Measurements from ENCODE around the gene TCN2. TPM values are rescaled to one million over a fixed set of nuclear protein-coding genes. Genes with fewer than 3 reads are reported as not detected.
"Not testable (repeated sequence)": the region's sequence is repeated elsewhere in the genome, so short reads cannot be mapped to it uniquely, and the experiment has no call there.

TCN2 gene
- total RNA-seq, 2 experiments from 2014 or later: 1.7 to 1.9 TPM

DNA sequence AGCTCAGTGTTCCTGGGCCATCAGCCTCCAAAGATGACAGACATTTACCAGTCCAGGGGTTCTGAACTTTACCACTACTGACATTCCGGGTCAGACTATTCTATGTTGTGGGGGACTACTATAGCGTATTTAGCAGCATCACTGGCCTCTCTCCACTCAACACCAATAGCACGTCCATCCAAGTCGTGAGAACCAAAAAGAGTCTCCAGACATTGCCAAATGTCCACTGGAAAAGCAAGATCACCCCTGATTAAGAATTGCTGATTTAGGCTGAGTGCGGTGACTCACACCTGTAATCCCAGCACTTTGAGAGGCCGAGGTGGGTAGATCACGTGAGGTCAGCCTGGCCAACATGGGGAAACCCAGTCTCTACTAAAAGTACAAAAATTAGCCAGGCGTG, 20.6 kb upstream of the TCN2 start:
- no peaks in the 10 kb centered on the region for H3K4me1 Mint-ChIP-seq
- H3K4me3 Mint-ChIP-seq: no peak overlapping the region
- no peaks in the 10 kb centered on the region for H3K27me3 Mint-ChIP-seq
- no peak for DNase-seq
- peaks cover 51% of the 10 kb centered on the region for H3K36me3 Mint-ChIP-seq (ENCODE audit: low read depth)
- no peaks in the 10 kb centered on the region for H3K9me3 Mint-ChIP-seq
- no peak overlapping the region for H3K27ac Mint-ChIP-seq
- ChIA-PET POLR2A (interaction anchor here (0.7 kb wide), 1 partner anchor 13 kb away, joined by 3 read pairs; no protein-coding TSS in a partner anchor), CTCF (interaction anchor here (1.2 to 1.9 kb wide), 2 partner anchors 15 to 168 kb away, joined by 4 to 6 read pairs; no protein-coding TSS in a partner anchor)

DNA sequence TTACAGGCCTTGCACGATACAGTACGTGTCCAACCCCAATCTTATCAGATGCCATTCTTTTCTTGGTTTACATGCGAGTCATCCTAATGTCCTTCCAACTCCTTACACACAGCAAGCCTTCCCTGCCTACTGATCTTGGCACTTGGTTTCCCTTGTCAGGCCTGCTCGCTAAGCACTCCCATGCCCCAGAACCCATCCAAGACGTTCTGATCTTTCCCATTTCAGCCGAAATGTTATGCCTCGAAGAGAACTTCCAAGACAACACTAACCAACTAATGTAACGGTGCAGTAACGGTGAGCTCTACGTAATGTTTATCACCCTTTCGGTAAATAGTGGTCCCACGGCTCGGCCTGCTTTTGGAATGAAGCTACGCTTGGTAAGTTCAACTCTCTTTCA, 15.8 kb upstream of the TCN2 start:
- Mint-ChIP-seq H3K4me1 (peaks cover 1% of the 10 kb centered on the region), H3K4me3 (no peak overlapping the region), H3K36me3 (ENCODE audit: low read depth) (peaks cover 23% of the 10 kb centered on the region), H3K27ac (no peak overlapping the region), H3K27me3 (peaks cover 10% of the 10 kb centered on the region), H3K9me3 (no peaks in the 10 kb centered on the region)
- POLR2A ChIA-PET: interaction anchor here (0.7 to 3.8 kb wide), 7 partner anchors 13 to 168 kb away, joined by 3 to 16 read pairs (median 5); partner anchors contain the start of genes SLC35E4 and TCN2
- CTCF ChIA-PET: interaction anchor here (0.9 to 9.2 kb wide), 4 partner anchors 10 to 167 kb away, joined by 3 to 54 read pairs (median 12); partner anchors contain the start of gene TCN2
- no peak for DNase-seq

DNA sequence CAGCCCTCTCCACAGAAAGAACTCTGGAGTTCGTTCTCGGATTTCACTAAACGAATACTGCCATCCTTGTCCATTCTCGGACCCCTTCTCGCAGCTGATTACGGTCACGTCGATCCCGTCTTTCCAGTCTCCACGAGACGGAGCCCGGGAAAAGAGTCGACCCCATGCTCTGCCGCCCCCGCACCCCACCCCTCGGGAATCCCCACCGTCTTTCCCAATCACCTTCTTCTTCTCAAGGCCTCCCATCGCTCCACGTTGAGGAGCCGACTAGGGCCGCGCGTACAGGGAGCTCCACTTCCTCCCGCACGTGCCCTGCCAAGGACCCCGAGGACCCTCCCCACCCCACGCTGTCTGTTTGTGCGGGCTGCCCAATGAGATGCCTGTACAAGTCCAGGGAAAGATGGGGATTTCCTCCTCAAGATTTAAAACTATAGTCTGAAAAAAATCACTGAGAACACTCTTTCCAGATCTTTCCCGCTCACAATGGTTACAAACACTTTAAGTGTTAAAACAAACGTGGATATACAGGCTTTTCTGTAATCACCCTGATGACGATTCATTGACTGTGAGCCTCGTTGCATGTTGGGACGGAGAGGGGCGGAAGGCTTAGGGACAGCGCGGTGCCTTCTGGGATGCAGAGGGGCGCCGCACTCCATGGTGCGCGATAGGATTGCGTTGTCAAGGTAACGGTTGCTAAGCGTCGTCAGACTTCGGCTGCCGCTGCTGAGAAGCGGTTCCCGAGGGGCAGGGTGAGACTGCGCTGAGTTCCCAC, 15.2 kb upstream of the TCN2 start, which contains the start of gene PES1:
Gene PES1 (minus strand): TSS at position 323 of the 772 bp plus-strand sequence. CDS start 77 bp downstream, at position 246.
- POLR2A ChIA-PET: interaction anchor here (0.6 to 3.8 kb wide), 8 partner anchors 13 to 168 kb away, joined by 3 to 16 read pairs (median 4); partner anchors contain the start of genes SLC35E4 and TCN2
- peak; percentile 95 for DNase-seq

DNA sequence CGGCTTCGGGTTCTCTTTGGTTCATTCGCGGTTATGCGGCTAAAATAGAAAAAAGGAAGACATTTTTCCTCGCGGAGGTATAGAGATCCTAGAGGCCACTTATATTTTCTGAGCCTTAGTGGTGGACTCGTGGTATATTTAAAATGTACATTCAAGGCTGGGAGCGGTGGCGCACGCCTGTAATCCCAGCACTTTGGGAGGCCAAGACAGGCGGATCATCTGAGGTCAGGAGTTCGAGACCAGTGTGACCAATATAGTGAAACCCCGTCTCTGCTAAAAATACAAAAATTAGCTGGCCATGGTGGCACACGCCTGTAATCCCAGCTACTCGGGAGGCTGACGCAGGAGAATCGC, 14.6 kb upstream of the TCN2 start:
- H3K36me3 Mint-ChIP-seq (ENCODE audit: low read depth): peaks cover 13% of the 10 kb centered on the region
- H3K27me3 Mint-ChIP-seq: peaks cover 11% of the 10 kb centered on the region
- H3K9me3 Mint-ChIP-seq, H3K4me1 Mint-ChIP-seq, H3K27ac Mint-ChIP-seq, H3K4me3 Mint-ChIP-seq, DNase-seq: not testable (repeated sequence)
- ChIA-PET POLR2A (interaction anchor here (0.6 to 3.8 kb wide), 5 partner anchors 8 to 169 kb away, joined by 3 to 16 read pairs (median 11); partner anchors contain the start of genes SLC35E4 and TCN2), CTCF (interaction anchor here (1.7 to 9.2 kb wide), 3 partner anchors 9 to 42 kb away, joined by 12 to 54 read pairs (median 12); partner anchors contain the start of gene TCN2)

More for the DNA sequence above, 15.2 kb upstream of the TCN2 start, which contains the start of gene PES1:
- H3K4me1 Mint-ChIP-seq: peaks cover 1% of the 10 kb centered on the region
- CTCF ChIA-PET: interaction anchor here (0.9 to 9.2 kb wide), 4 partner anchors 10 to 168 kb away, joined by 3 to 54 read pairs (median 12); partner anchors contain the start of gene TCN2
- no peak within 1 kb of the TSS for H3K4me3 Mint-ChIP-seq
- H3K36me3 Mint-ChIP-seq (ENCODE audit: low read depth): peaks cover 18% of the 10 kb centered on the region
- peaks cover 10% of the 10 kb centered on the region for H3K27me3 Mint-ChIP-seq
- H3K27ac Mint-ChIP-seq: no peak within 1 kb of the TSS
- H3K9me3 Mint-ChIP-seq: no peaks in the 10 kb centered on the region

DNA sequence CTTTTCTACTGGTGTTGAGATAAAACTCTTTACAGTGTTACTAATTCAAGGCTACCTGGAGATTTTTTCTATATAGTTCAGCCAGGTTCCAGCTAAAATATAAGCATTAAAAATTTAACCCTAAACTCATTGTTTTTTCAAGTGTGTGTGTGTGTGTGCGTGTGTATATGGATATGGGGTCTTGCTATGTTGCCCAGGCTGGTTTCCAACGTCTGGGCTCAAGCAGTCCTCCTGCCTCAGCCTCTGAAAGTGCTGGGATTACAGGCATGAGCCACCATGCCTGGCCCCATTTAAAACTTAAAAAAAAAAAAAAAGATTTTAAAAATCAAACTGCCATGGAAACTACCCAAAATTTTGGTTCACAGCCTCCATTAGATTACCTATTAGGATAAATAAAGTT, 10.8 kb upstream of the TCN2 start:
- H3K36me3 Mint-ChIP-seq (ENCODE audit: low read depth): no peaks in the 10 kb centered on the region
- CTCF ChIA-PET: interaction anchor here (9.2 kb wide), 1 partner anchor 11 kb away, joined by 54 read pairs; the partner anchor contains the start of gene TCN2
- POLR2A ChIA-PET: no interaction called here
- no peaks in the 10 kb centered on the region for H3K9me3 Mint-ChIP-seq
- H3K4me1 Mint-ChIP-seq: peaks cover 1% of the 10 kb centered on the region
- H3K27ac Mint-ChIP-seq: no peak overlapping the region
- no peak for DNase-seq
- H3K27me3 Mint-ChIP-seq: peaks cover 17% of the 10 kb centered on the region
- H3K4me3 Mint-ChIP-seq: no peak overlapping the region

- peaks cover 17% of the 10 kb centered on the region for H3K27me3 Mint-ChIP-seq
- peaks cover 1% of the 10 kb centered on the region for H3K4me1 Mint-ChIP-seq
- H3K4me3 Mint-ChIP-seq: no peak overlapping the region
- POLR2A ChIA-PET: no interaction called here
- no peaks in the 10 kb centered on the region for H3K36me3 Mint-ChIP-seq (ENCODE audit: low read depth)
- no peak overlapping the region for H3K27ac Mint-ChIP-seq
- no peak for DNase-seq
- H3K9me3 Mint-ChIP-seq: no peaks in the 10 kb centered on the region
- CTCF ChIA-PET: interaction anchor here (1.7 kb wide), 1 partner anchor 10 kb away, joined by 11 read pairs; the partner anchor contains the start of gene TCN2
These were observed 10.1 kb upstream of the TCN2 start for GRCh38 chr22:30596886-30597285.

- POLR2A ChIA-PET: no interaction called here
- H3K36me3 Mint-ChIP-seq (ENCODE audit: low read depth): no peaks in the 10 kb centered on the region
- no peak overlapping the region for H3K27ac Mint-ChIP-seq
- no peak for DNase-seq
- H3K27me3 Mint-ChIP-seq: peaks cover 12% of the 10 kb centered on the region
- no peaks in the 10 kb centered on the region for H3K9me3 Mint-ChIP-seq
- H3K4me1 Mint-ChIP-seq: peaks cover 2% of the 10 kb centered on the region
- CTCF ChIA-PET: no interaction called here
- H3K4me3 Mint-ChIP-seq: no peak overlapping the region
These were observed 8.0 kb upstream of the TCN2 start for GRCh38 chr22:30598986-30599385.

DNA sequence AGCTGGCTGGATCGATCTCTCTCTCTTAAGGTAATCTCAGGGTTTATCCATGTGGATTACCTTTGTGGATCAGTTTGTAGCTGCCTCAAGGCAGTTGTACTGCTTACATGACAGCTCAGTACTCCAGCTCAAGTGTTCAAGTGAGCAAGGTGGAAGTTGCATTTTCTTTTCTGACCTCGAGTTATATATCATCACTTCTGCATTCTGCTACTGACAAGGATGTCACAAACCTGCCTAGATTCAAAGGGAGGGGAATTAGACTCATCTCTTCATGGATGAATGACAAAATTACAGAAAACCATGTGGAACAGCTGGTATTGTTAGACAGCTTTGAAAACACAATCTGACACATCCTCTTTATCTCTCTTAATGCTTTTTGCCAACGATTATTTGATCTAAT, 6.1 kb upstream of the TCN2 start:
- DNase-seq: no peak
- Mint-ChIP-seq H3K27me3 (peaks cover 8% of the 10 kb centered on the region), H3K27ac (no peak overlapping the region), H3K9me3 (no peaks in the 10 kb centered on the region), H3K4me3 (no peak overlapping the region), H3K4me1 (peaks cover 8% of the 10 kb centered on the region), H3K36me3 (ENCODE audit: low read depth) (no peaks in the 10 kb centered on the region)
- CTCF ChIA-PET: interaction anchor here (0.6 to 2.9 kb wide), 7 partner anchors 9 to 1071 kb away, joined by 3 to 12 read pairs (median 5); partner anchors contain the start of gene PES1
- POLR2A ChIA-PET: interaction anchor here (0.6 to 1.0 kb wide), 2 partner anchors 8 to 311 kb away, joined by 3 read pairs; no protein-coding TSS in a partner anchor

DNA sequence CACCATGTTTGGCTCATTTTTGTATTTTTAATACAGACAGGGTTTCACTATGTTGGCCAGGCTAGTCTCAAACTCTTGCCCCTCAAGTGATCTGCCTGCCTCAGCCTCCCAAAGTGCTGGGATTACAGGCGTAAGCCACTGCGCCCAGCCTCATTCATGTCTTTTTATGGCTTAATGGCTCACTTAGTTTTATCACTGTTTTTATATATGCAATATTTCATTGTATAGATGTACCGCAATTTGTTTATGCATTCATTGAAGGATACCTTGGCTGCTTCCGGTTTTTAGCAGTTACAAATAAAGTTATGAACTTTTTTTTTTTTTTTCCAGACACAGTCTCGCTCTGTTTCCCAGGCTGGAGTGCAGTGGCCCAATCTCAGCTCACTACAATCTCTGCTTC, 5.5 kb upstream of the TCN2 start:
- Mint-ChIP-seq H3K27ac (no peak overlapping the region), H3K4me3 (no peak overlapping the region), H3K27me3 (peaks cover 8% of the 10 kb centered on the region), H3K4me1 (peaks cover 13% of the 10 kb centered on the region), H3K9me3 (no peaks in the 10 kb centered on the region), H3K36me3 (ENCODE audit: low read depth) (no peaks in the 10 kb centered on the region)
- DNase-seq: no peak
- ChIA-PET POLR2A (interaction anchor here (1.0 kb wide), 1 partner anchor 9 kb away, joined by 3 read pairs; no protein-coding TSS in a partner anchor), CTCF (interaction anchor here (0.6 to 2.9 kb wide), 9 partner anchors 8 to 637 kb away, joined by 3 to 12 read pairs (median 5); partner anchors contain the start of gene PES1)

- no peaks in the 10 kb centered on the region for H3K36me3 Mint-ChIP-seq (ENCODE audit: low read depth)
- no peak overlapping the region for H3K27ac Mint-ChIP-seq
- peaks cover 8% of the 10 kb centered on the region for H3K27me3 Mint-ChIP-seq
- H3K4me1 Mint-ChIP-seq: peaks cover 17% of the 10 kb centered on the region
- POLR2A ChIA-PET: no interaction called here
- H3K9me3 Mint-ChIP-seq: no peaks in the 10 kb centered on the region
- H3K4me3 Mint-ChIP-seq: no peak overlapping the region
- CTCF ChIA-PET: interaction anchor here (0.6 to 2.9 kb wide), 11 partner anchors 8 to 637 kb away, joined by 3 to 12 read pairs (median 4); partner anchors contain the start of gene PES1
- DNase-seq: peak; percentile 24
These were observed 4.9 kb upstream of the TCN2 start for GRCh38 chr22:30602049-30602448.

- Mint-ChIP-seq H3K4me3 (no peak overlapping the region), H3K27me3 (peaks cover 5% of the 10 kb centered on the region), H3K36me3 (ENCODE audit: low read depth) (no peaks in the 10 kb centered on the region), H3K4me1 (peaks cover 35% of the 10 kb centered on the region), H3K9me3 (no peaks in the 10 kb centered on the region), H3K27ac (no peak overlapping the region)
- ChIA-PET CTCF (interaction anchor here (6.8 kb wide), 1 partner anchor 12 kb away, joined by 54 read pairs; the partner anchor contains the start of gene PES1), POLR2A (interaction anchor here (1.0 kb wide), 1 partner anchor 12 kb away, joined by 3 read pairs; no protein-coding TSS in a partner anchor)
- DNase-seq: no peak
These were observed 3.2 kb upstream of the TCN2 start for GRCh38 chr22:30603801-30604200.

DNA sequence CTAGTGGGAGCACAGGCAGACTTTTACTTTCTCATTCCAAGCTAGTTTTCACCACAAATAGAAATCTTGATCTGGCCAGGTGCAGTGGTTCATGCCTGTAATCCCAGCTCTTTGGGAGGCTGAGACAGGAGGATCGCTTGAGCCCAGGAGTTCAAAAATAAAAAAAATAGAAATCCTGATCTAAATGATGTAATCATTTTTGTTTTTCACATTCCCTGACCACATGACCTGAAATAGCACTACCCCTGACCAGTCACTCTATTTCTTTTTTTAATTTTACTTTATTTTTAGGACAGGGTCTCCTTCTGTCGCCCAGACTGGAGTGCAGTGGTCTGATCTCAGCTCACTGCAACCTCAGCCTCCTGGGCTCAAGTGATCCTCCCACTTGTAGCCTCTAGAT, 2.3 kb upstream of the TCN2 start:
- no peak for DNase-seq
- no peaks in the 10 kb centered on the region for H3K9me3 Mint-ChIP-seq
- ChIA-PET CTCF (interaction anchor here (6.8 kb wide), 1 partner anchor 13 kb away, joined by 54 read pairs; the partner anchor contains the start of gene PES1), POLR2A (interaction anchor here (1.0 kb wide), 1 partner anchor 13 kb away, joined by 3 read pairs; no protein-coding TSS in a partner anchor)
- H3K36me3 Mint-ChIP-seq (ENCODE audit: low read depth): no peaks in the 10 kb centered on the region
- H3K27ac Mint-ChIP-seq: no peak overlapping the region
- H3K4me1 Mint-ChIP-seq: peaks cover 44% of the 10 kb centered on the region
- peaks cover 5% of the 10 kb centered on the region for H3K27me3 Mint-ChIP-seq
- H3K4me3 Mint-ChIP-seq: no peak overlapping the region
